HuH-7 (cell line): ENCODE results near the gene PCSK6.
"Not testable (repeated sequence)": the region's sequence is repeated elsewhere in the genome, so short reads cannot be mapped to it uniquely, and the experiment has no call there.

ENCODE experiments used
- DNase-seq: peaks from one replicate; pipeline ENCODE4 v3.0.0; 2011; ENCODE audit warnings: low spot score

Gene PCSK6

GRCh38 chr15:101429646-101430045 is 59.9 kb downstream of the PCSK6 start:
- DNase-seq, result no peak

GRCh38 chr15:101429191-101429590 is 60.3 kb downstream of the PCSK6 start:
- DNase-seq, result no peak

- DNase-seq, result no peak
Observed at GRCh38 chr15:101428758-101429157, 60.7 kb downstream of the PCSK6 start.

GRCh38 chr15:101427606-101428487 is 61.7 kb downstream of the PCSK6 start:
- DNase-seq, result no peak

- no peak for DNase-seq
Observed at GRCh38 chr15:101426761-101427333, 62.7 kb downstream of the PCSK6 start.

GRCh38 chr15:101425787-101426365 is 63.6 kb downstream of the PCSK6 start:
- no peak for DNase-seq

- DNase-seq, result no peak
Observed at GRCh38 chr15:101424984-101425383, 64.5 kb downstream of the PCSK6 start.

- DNase-seq, result no peak
Observed at GRCh38 chr15:101420232-101420631, 69.3 kb downstream of the PCSK6 start.

- DNase-seq, result not testable (repeated sequence)
Observed at GRCh38 chr15:101416475-101416874, 73.0 kb downstream of the PCSK6 start.

- no peak for DNase-seq
Observed at GRCh38 chr15:101413239-101413638, 76.3 kb downstream of the PCSK6 start.

GRCh38 chr15:101411581-101411980 is 77.9 kb downstream of the PCSK6 start:
- no peak for DNase-seq

GRCh38 chr15:101411085-101411484 is 78.4 kb downstream of the PCSK6 start:
- DNase-seq, result no peak

GRCh38 chr15:101410612-101411011 is 78.9 kb downstream of the PCSK6 start:
- DNase-seq, result no peak

- no peak for DNase-seq
Observed at GRCh38 chr15:101409621-101410020, 79.9 kb downstream of the PCSK6 start.

- no peak for DNase-seq
Observed at GRCh38 chr15:101407966-101408775, 81.3 kb downstream of the PCSK6 start.

GRCh38 chr15:101407439-101407838 is 82.1 kb downstream of the PCSK6 start:
- no peak for DNase-seq

GRCh38 chr15:101406526-101407195 is 82.8 kb downstream of the PCSK6 start:
- DNase-seq, result no peak

GRCh38 chr15:101406036-101406435 is 83.5 kb downstream of the PCSK6 start:
- no peak for DNase-seq

GRCh38 chr15:101404245-101404644 is 85.3 kb downstream of the PCSK6 start:
- DNase-seq, result no peak

- not testable (repeated sequence) for DNase-seq
Observed at GRCh38 chr15:101402883-101403282, 86.6 kb downstream of the PCSK6 start.

GRCh38 chr15:101401286-101401685 is 88.2 kb downstream of the PCSK6 start:
- no peak for DNase-seq

GRCh38 chr15:101399431-101399830 is 90.1 kb downstream of the PCSK6 start:
- DNase-seq, result no peak
